Endometrium (tissue), 2 donors: ENCODE measurements around the gene GSTA5.
"Not testable (repeated sequence)": the region's sequence is repeated elsewhere in the genome, so short reads cannot be mapped to it uniquely, and the experiment has no call there.

ENCODE experiments used
- FAIRE-seq: peaks from 2 replicates; lab custom pipeline; 2012; peaks lifted over from hg19 to GRCh38; lab: Jason Lieb, UNC
- donor health status: control.
- donor health status: control.

The GSTA5 gene

GRCh38 chr6:52788478-52788877 is 52.1 kb downstream of the GSTA5 start:
- no peak for FAIRE-seq

- FAIRE-seq, result no peak
These were observed 52.7 kb downstream of the GSTA5 start for GRCh38 chr6:52787917-52788316.

GRCh38 chr6:52786249-52786956 is 54.2 kb downstream of the GSTA5 start:
- FAIRE-seq, result no peak

GRCh38 chr6:52782696-52783274 is 57.8 kb downstream of the GSTA5 start:
- not testable (repeated sequence) for FAIRE-seq

GRCh38 chr6:52782209-52782608 is 58.4 kb downstream of the GSTA5 start:
- not testable (repeated sequence) for FAIRE-seq
